HT1080 (cell line): ENCODE results near the gene TMEM134. TPM values are rescaled to one million over a fixed set of nuclear protein-coding genes. Genes with fewer than 3 reads are reported as not detected.

Experiments
- DNase-seq: peaks from one replicate; pipeline ENCODE4 v3.0.0-alpha.2; 2015; ENCODE audit warnings: low read depth
- total RNA-seq: library from RNA; depleted of rRNA; stranded (reverse); fragments of >200 nt; shearing (Covaris generic); gene quantifications from 2 replicates; pipeline ENCODE4 v1.2.3, GENCODE V29; 2014

TMEM134 gene
- total RNA-seq, 1 experiment from 2014 or later = 6.9 TPM

DNA sequence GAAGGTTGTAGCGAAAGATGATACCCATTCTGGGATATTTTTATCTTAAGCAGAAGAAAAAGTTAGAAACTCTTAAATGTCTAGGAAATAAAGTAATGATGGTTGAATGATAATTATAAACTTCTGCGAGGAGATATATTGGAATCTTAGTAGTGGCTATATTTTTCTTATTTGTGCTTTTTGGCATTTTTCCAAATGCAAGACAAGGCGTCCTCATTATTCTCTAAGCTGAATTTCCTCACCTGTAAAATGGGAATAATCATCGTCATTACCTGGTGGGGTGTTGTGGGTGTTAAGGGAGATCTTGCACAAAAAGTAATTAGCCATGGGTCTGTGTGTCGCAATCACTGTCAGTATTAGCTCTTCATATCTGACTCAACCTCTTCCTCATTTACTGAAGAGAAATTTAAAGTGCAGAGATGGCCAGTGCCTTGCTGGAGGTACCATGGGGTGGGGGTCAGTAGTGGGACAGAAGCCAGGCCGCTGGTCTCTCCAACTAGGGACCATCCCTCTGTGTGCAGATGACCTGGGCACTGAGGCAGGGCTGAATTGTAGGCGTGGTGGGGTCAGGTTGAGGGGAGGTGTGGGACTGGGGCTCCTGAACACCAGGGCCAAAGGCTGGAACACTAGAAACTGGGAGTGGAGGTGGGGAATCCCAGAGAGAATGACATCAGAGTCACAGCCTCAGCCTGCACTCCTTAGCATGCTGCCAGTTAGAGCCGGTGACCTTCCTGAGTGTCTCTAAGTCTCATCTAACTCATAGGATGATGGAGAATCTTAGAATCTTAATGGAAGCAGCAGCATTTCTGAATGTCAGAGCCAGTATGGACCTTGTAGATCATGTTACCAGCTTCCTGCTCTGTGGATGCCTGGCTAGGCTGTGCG lies 32.0 kb upstream of the TMEM134 start:
- no peak for DNase-seq

GRCh38 chr11:67500484-67500821 lies 31.4 kb upstream of the TMEM134 start:
- DNase-seq = no peak

GRCh38 chr11:67499808-67500483 lies 30.9 kb upstream of the TMEM134 start:
- no peak for DNase-seq

GRCh38 chr11:67498544-67498972 lies 29.5 kb upstream of the TMEM134 start:
- no peak for DNase-seq

DNA sequence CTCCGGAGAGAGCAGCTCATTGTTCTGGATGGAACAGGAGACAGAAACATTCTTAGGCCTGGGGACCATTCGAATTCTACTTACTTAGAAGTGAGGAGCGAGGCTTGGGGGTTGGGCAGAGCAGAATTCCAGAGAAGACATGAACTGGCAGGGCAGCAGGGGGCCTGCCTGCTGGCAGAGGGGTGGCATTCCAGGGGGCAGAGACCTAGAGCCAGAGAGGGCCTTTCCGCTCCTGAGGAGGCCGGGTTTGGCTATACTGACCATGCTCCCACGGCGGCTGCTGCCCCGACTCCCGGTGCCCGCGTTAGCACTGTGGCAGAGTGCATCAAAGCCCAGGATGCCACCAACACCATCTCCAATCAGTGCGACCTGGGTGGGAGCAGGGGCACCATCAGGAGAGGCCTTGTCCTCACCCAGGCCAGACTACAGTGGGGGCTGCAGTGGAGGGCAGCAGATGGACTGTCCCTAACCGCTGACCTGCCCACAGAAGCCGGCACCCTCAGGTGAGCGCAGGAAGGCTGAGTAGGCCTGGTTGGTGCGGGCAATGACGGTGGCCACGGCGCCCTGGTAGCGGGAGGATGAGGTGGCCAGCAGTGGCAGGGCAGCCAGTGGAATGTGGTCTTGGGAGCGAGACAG lies 28.7 kb upstream of the TMEM134 start:
- DNase-seq = no peak

DNA sequence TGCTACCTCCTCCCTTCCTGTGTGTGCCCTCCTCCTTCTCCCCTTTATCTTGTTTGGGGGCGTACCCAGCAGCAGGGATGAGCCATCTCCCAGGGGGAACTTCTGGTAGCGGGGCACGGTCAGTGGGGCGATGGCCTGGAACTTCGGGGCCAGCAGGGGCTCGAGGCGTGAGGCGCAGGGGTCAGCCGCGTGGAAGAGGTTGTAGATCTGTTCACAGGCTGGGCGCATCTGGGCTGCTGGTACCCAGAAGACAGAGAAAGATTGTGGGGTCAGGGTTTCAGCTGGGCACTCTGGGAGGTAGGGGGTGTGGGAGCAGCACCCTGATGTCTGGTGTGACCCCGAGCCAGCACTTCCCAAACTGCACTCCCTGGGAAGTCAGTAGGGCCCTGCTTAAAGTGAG lies 27.1 kb upstream of the TMEM134 start:
- no peak for DNase-seq

DNA sequence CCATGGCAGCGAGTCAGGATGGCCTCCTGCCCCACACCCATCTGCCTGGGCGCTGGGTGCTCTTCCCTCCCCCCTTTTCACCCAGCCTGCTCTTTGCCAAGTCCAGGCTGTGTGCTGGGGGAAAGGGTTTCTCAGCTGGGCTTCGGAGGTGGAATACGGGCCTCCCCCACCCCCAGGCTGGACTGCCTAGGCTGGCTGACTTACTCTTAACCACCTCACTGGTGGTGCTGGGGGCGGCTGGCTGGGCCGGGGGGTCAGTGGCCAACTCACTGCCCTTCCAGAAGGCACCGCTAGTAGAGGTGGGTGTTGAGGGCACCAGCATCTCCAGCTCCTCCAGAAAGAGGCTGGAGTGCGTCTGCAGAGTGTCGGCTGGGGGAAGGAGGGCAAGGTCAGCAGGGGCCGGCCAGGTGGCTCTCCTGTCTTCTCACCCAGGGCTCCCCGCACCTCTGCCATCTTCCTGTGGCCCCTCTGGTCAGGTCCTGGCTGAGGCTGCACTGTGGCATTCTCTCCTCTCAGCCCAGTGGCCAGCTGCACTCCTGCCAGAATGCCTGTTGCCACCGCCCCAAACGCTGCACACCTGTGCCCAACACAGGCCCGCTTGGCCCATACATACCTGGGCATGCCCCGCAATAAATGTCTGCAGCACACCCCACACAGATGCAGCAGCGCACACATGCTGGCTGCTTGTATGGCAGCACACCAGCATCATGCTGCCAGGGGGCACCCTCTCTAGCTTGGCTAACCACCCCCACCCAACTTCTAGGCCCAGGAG lies 26.4 kb upstream of the TMEM134 start:
- DNase-seq = no peak

DNA sequence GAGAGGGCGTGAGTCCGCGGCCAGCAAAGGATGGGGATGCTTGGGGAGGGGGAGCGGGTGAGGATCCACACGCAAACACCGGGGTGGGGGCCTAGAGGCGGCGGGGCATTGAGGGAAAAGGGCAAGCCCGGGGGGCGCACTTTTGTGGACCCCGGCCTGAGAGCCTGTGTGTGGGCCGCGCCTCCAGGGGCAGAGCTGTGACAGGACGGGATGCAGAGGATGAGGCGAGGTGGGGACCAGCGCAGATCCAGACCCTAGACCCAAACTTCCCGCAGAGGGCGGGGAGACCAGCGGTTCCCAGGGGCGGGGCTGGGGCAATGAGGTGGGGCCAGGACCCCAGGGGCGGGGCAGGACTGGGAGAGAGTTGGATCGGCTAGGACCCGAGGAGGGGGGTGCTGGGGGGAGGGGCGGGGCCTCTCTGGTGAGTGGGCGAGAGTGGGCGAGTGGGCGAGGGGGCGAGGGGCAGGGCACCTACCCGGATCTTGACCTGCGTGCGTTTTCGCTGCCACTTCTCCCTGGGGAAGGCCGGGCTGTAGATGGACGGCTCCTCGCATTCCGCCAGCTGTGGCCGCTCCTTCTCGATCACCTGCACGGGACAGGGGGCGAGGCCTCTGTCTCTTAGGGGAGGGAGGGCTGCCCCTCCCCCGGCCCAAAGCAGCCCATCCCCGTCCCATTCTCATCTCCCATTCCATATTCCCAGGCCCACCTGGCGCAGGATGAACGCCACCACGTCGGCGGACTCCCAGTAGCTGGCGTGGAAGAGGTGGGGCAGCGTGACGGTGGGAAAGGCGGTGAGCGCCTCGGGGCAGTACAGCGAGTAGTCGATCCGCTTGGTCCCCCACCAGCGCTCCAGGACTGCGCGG lies 25.6 kb upstream of the TMEM134 start:
- DNase-seq = no peak

DNA sequence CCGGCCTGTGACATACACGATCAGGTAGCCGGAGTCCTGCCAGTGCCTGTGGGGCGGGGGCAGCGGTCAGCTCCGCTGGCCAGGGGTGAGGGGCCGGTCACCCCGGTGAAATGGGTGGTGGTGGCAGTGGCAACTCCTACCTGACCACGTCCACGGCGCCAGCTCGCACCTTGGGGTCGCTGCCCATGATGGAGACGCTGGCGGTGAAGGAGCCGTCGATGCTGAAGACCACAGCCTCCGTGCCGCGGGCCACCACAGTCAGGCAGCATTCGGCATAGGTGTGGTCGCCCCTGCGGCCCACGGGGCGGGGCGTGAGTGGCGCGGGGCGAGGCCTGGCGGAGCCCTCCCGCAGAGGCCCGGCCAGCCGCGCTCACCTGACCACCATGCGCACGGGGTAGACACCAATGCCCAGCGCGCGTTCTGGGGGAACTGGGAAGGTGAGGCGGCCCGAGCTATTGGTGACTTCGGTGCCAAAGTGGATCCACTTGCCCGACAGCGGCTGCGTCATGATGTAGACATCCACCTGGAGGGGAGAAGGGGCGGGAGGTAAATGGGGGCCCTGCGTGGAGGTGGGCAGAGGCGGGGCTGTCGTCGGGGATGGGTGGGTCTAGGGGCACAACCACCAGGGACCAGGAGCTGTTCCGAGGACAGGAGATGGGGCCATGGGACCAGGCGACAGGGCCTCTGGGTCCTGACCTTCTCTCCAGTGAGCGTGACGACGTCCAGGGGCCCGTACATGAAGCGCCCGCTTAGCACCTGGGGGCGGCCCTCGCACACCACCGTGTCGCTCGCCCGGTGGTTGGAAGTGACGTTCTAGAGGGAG lies 24.7 kb upstream of the TMEM134 start:
- no peak for DNase-seq

DNA sequence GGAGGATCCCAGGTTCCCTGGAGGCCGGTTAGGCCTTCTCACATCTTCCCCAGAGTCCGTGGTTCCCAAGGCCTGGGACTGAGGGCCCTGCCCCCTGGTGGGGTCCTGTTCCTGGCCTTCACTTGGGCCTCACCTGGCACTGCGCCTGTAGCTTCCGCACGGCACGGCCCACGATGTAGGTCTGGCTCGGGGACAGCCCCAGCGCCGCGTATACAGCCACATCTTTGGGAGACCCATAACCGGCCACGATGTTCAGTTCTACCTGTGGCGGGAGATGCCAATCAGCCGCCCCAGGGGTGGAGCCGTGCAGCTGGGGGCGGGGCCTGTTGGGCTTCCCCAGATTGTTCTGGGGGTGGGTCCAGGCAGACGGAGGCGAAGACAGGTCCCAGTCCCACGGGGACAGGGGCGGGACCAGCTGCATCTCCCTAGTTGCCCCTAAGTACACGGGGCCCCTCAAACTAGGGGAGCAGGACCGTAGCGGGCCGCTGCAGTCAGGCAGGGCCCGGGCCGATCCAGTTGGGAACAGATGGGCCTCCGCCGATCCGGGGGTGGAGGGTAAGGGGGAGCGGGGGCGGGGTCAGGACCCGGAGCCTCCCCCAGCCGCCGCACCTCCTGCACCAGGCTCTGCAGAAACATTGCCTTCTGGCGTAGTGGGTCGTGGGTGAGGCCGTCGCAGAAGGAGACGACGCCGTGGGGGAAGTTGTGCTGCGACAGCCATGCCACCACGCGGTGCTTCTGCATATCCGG lies 23.9 kb upstream of the TMEM134 start:
- no peak for DNase-seq

DNA sequence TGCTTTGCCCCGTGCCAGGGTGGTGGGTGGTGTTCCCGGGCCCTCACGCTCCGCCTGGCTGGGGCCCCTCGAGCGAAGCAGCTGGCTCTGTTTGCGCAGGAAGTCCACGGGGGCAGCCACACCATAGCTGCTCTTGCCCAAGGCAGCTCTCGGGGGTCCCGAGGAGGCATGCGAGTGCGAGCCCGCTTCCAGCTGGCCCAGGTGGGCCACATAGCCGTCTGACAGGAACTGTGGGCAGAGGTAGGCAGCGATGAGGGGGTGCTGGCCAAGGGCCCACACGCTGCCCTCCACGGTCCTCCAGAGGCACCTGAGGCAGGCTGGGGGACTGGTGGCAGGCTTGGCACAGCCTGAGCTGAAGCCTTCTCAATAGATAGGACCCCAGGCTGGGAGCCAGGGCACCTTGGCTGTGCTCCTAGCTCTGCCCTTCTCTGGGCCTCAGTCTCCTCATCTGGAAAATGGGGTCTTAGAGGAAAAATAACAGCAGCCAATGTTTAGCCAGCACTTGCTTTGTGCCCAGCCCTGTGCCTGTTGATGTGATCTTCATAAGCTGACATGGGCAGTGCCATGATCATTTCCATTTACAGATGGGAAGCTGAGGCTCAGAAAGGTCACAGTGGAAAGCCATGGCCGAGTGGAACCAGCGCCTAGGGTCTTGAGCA lies 23.1 kb upstream of the TMEM134 start:
- DNase-seq = no peak

- no peak for DNase-seq
Measured at GRCh38 chr11:67491276-67492068, 22.4 kb upstream of the TMEM134 start.

DNA sequence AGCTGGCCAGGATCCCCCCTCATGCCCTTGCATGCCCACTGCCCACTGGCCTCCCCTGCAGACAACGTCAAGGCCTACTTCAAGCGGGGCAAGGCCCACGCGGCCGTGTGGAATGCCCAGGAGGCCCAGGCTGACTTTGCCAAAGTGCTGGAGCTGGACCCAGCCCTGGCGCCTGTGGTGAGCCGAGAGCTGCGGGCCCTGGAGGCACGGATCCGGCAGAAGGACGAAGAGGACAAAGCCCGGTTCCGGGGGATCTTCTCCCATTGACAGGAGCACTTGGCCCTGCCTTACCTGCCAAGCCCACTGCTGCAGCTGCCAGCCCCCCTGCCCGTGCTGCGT lies 21.6 kb upstream of the TMEM134 start:
- DNase-seq = no peak

GRCh38 chr11:67489885-67490726 lies 21.1 kb upstream of the TMEM134 start:
- DNase-seq = no peak

DNA sequence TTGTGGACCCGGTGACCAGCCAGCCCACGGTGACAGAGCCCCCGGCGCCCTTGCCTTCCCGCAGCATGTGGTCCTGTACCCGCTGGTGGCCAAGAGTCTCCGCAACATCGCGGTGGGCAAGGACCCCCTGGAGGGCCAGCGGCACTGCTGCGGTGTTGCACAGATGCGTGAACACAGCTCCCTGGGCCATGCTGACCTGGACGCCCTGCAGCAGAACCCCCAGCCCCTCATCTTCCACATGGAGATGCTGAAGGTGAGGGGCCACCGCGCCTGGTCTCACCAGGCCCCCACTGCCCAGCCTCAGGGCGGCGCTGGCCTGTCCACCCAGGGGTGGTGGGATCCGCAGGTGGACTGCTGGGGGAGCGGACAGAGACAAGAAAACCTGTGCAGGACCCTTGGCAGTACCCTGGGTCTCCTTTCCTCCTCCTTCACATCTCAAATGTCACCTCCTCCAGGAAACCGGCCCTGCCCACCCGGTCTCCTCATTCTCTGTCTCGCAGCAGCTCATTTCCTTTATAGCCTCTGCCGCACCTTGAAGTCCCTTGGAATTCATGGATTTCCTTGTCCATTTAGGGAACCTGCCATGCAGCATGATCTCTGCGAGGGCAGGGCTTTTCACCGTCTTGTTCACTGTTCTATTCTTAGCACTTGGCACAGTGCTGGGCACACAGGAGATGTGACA lies 20.3 kb upstream of the TMEM134 start:
- no peak for DNase-seq

DNA sequence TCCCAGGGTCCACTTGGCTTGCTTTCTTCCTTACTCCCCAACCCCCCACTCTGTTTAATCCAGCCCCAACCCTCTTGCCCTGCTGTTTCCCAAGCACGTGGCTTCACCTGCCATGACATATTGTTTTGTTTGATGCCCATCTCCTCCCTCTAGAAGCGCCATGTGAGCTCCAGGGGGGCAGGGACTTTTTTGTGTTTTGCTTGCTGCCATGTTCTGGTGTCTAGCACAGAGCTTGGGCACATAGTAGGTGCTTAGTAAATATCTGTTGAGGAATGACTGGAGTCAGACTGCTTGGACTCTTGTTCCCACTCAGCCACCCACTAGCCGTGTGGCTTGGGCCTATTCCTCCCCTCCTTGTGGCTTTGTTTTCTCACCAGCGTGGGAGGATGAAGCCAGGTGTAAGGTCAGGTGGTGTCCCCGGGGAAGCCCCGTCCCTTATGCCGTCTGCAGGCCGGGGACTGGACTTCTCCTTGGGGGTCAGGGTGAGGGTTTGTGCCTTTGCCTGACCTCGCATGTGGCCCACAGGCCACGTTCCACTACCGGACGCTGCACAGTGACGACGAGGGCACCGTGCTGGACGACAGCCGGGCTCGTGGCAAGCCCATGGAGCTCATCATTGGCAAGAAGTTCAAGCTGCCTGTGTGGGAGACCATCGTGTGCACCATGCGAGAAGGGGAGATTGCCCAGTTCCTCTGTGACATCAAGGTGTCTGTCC lies 17.6 kb upstream of the TMEM134 start:
- DNase-seq = no peak
